HL-60/S4 treated with retinoic acid at 250 ng/mL for 4 days and 3 days (cell line): ENCODE results near the gene NCL.
"Not testable (repeated sequence)": the region's sequence is repeated elsewhere in the genome, so short reads cannot be mapped to it uniquely, and the experiment has no call there.

ENCODE experiments used
- in situ Hi-C: fragments of 300-500 bp; cut with MboI; formaldehyde crosslinking; loops from 2 replicates; pipeline ENCODE4 v1.7.0; 2022; ENCODE audit warnings: low sequenced_read_pairs

The NCL gene

DNA sequence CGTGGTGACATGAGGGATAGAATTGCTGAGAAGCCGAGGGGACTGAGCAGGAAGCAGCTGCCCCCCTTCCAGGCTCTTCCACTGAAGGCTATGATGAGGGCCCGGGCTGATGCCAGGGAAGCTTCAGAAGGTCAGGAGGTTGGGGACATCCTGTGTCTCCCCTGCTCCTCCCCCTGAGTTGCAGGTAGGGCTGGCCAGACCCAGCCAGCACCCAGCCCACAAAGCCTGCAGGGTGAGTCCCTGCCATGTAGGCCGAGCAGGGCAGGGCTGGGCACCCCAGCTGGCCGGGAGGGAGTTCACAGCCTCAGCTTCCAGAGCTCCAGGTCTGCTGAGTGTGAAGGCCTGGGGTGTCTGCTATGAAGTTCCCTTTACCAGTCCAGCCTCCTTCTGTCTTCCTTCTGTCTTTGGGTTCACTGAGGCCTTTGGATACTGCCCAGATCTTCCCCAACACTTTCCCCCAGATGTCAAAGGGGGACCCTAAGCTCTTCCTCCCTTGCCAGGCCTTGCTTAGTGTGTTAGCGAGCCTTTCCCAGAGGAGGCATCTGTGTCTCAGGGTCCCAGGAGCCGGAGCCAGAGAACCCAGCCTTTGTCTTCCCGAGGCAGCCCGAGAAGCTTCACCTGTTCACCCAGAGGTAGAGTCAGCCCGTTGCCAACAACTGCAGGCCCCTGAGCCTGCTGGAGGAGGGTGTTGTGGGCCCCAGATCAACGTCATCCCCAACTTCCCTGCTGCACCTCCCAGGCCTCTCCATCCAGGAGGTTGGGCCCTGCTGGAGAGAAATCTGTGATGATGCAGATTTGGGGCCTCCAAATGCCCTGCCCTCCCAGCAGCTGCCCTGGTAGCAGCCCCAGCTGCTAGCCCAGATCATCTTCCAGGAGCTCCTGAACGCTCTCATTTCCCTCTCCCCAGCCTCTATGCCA is 3.6 kb upstream of the NCL start:
- in situ Hi-C loops = no loop called here

DNA sequence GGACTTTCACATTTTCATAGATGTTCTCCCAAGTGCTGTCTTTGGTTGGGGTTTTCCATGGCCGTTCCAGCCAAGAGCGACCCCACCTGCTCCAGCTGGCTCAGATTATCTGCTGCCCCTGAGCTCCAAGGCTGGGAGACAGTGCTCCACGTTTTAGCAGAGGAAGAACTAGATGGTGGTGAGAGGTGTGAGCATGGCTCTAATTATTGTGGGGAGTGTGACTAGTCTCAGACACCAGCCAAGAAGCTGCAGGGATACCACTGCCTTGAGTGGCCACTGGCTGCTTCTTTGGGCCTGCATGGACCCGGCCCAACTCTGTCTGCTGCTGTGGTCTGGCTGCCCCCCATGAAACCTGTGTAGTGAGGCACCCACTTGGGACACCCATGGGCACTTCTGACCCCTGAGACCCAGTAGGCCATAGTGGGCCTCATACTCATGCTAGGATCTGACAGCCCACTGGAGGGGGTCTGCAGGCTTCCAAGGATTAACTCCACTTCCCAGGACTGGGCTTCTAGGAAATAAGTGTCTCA is 2.8 kb upstream of the NCL start:
- in situ Hi-C loops = no loop called here

DNA sequence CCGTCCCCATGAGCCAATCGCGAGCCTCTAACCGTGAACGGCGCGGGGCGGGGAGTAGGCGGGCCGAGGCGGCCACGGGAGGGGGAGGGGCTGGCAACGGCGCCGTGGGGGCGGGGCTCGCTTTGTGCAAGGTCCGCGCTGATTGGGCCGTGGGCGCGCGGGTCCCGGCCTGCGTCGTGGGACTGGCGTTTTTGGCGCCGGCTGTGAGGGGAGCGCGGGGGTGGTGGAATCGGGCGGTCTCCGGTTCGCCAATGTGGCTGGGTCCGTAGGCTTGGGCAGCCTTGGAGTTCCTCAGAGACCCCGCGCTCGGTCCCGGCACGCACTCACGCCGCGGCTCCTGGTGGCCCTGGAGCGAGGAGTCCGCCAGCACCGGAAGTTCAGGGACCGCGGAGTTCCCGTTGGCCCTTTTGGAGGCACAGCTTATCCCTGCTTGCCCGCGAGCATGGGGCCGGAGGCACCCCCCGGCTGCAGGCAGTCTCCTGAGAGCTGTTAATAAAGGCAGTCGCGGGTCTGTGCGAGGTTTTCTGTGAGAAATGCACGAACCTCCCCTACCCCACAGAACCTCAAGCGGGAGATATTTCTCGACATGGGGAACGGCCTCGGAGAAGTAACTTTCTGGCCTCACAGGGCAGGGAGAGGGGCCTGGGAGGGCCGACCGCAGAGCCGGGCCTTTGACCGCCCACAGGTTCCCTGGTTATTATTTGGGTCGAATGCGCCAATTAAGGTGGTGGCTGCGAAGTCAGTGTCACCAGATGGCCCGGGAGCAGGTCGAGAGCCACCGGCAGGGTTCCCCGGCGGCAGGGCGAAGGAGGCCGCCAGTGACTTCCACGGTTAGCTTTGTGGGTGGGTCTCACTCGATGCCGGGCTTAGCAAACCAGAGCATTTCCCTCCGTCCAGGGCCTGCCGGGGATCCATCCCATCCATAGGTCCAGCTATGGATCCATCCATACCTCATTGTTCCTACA is 574 bp upstream of the NCL start:
- in situ Hi-C loops = no loop called here

DNA sequence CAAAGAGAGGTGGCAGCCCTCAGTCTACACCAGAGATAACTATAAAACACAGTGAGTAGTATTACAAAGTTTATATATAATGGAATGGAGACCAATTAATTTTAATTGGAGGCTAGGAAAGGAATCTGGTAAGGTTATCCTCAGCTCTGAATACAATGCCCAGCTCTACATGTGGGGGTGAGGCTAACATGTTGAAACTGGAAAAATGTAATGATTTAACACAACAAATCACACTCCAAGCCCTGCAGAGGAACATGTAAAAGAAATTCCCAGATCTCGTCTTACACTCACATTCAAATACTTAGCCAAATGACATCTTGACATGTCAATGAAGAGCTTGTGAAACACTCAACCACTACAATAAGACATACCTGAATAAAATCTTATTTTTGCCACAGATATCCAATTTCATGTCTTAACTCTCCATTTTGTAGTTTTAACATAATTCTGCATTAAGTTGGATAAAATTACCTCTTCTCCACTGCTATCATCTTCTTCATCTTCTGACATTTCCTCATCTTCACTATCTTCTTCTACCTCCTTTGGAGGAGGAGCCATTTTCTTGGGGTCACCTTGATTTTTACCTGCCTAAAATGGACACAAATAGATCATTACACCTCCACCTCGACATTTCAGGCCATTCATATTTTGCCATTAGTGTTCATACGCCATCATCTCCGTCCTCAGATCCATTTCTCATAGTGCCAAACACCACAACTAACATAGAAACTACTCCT is 1.4 kb downstream of the NCL start:
- in situ Hi-C loops = no loop called here

DNA sequence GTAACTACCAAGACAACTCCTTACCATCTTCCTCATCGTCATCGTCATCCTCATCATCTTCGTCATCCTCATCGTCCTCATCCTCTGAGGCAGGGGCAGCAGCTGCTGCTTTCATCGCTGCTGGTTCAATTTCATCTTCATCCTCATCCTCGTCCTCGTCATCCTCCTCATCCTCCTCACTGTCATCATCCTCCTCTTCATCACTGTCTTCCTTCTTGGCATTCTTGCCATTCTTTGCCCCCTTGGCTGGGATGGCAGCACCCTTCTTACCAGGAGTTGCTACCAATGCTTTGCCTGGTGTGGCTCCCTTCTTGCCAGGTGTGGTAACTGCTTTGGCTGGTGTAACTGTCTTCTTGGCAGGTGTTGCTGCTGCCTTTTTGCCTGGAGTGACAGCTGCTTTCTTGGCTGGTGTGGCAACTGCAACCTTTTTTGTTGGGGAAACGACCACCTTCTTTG is 2.7 kb downstream of the NCL start:
- in situ Hi-C loops = no loop called here

DNA sequence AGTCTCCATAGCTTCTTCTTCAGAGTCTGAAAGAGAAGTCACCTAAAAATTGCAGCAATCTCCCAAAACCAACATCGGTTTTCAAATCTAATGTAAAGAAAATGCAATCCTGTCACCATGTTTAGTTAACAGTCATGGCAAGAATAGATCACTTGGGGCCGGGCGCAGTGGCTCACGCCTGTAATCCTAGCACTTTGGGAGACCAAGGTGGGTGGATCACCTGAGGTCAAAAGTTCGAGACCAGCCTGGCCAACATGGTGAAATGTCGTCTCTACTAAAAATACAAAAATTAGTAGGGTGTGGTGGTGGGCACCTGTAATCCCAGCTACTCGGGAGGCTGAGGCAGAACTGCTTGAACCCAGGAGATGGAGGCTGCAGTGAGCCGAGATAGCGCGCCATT is 3.4 kb downstream of the NCL start:
- in situ Hi-C loops = not testable (repeated sequence)

DNA sequence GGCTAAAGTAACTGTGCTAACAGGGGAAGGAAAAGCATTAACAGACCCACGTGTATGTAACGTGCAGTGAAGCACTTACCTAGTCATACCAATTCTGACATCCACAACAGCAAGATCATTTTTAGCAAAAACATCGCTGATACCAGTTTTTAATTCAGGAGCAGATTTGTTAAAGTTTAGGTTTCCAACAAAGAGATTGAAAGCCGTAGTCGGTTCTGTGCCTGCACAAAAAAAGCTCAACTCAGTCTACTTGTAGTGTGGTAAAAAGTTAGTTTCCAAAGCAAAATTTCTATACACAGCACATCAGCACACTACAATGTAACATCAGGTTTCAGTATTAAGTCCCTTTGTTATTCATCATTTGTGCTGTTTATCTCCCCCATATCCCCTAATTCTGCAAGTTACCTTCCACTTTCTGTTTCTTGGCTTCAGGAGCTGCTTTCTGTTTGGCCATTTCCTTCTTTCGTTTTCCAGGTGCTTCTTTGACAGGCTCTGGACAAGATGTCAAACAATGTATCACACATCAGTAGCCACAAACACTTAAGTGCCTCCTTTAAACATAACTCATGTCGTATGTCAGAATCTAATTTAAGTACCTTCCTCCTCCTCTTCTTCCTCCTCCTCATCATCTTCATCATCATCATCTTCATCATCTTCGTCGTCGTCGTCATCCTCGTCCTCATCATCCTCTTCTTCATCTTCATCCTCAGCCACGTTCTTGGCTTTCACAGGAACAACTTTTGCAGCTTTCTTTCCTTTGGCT is 4.0 kb downstream of the NCL start:
- in situ Hi-C loops = no loop called here

DNA sequence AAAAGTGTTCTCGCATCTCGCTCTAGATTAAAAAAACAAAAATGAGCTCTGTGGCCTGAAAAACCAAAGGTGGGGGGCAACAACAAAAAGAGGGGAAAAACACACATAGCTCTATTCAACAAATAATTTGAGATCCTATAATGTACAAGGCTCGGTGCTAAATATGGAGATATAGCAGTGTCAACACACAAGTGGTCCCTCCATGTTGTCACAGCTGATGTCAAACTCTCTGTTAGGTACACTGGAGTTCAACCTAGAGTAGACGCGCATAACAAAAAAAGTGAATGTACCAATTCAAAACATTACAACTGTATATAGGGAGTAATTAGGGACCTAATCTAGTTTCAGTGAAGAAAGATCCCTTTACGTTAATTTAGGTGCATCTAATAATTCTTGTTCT is 5.9 kb downstream of the NCL start:
- in situ Hi-C loops = no loop called here

DNA sequence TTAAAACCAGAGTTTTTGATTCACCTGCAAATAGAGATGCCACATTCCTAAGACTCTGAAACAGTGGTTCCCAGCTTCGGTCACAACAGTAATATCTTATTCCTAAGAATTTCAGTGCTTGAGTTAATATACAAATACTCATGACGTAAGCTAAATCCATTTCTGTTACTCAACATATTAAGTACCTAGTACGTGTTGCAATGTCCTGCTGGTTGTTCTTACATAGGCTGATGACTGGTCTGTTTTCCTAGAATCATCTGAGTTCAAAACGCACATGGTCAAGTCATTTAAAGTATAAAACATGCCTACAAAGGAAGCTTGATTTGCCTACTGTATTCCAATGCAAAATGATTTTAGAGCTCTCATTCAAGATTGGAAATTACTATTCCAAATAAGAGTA is 7.2 kb downstream of the NCL start:
- in situ Hi-C loops = no loop called here

DNA sequence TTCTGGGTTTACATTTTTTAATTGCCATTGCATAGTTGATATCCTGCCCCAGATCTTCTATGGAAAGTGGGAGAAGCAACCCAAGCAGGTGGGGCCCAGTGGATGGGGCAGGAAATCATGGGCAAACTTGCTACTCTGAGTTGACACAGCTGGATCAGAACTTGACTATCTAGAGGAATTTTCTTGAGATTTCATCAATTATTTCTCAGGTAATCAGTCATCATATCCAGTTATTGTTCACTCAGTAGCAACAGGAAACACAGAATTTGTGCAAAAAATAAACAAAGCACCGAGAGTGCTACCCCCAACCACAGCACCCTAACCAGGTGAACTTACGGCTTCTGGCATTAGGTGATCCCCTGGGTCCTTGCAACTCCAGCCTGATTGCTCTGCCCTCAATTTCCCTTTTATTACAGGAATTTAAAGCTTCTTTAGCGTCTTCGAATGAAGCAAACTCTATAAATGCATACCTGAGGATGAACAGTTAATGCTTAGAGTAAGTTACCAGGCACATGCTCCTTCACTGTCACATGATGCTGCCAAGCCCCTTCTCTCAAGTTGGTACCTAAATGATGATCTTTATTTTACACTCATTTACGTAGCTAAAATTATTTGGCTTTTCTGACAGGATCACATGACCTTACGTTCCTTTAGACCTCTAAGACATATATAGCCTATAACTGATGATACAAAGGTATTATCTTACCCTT is 7.8 kb downstream of the NCL start:
- in situ Hi-C loops = no loop called here

DNA sequence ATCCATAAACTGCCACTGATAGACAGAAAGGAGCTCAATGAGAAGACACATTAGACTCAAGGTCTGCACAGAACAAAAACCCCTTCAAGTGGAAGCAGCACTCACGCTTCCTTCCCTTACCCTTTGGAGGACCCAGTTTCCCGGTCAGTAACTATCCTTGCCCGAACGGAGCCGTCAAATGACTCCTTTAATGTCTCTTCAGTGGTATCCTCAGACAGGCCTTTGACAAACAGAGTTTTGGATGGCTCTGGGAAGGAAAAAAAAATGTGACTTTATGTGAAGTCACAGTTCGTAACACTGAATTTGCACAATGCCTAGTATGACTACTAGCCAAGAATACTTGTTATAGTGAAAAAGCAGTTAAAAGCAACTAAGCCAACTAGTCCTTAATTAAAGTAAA is 8.4 kb downstream of the NCL start:
- in situ Hi-C loops = no loop called here

DNA sequence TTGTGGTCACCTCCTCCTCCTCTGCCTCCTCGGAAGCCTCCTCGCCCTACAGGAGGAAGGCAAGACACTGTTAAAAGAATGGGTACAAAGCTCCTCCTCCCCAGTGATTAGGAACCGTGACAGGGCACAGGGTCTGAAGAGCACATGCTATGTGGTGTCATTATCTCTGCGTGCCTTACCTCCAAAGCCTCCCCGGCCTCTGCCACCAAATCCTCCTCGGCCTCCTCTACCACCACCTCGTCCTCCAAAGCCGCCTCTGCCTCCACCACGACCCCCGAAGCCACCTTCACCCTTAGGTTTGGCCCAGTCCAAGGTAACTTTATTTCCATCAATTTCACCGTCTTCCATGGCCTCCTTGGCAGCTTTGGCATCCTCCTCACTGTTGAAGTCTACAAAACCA is 9.1 kb downstream of the NCL start:
- in situ Hi-C loops = no loop called here

DNA sequence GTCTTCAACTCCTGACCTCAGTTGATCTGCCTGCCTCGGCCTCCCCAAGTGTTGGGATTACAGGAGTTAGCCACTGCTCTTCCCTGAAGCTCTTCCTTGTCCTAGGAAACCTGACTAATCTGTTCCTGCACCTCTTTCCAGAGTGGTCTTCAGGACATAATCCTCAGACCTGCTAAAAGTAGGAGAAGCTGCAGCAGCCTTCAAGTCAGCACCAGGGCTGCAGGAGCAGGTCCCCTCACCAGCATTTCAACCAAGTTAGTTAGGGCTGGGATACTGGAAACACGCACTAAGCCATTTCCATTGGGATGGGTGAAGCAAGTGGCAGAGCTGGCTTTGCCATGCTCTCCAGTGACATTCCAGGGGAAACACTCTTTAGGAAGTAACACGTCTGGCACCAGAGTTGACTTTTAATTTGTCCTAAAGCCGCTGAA is 9.9 kb downstream of the NCL start:
- in situ Hi-C loops = no loop called here

DNA sequence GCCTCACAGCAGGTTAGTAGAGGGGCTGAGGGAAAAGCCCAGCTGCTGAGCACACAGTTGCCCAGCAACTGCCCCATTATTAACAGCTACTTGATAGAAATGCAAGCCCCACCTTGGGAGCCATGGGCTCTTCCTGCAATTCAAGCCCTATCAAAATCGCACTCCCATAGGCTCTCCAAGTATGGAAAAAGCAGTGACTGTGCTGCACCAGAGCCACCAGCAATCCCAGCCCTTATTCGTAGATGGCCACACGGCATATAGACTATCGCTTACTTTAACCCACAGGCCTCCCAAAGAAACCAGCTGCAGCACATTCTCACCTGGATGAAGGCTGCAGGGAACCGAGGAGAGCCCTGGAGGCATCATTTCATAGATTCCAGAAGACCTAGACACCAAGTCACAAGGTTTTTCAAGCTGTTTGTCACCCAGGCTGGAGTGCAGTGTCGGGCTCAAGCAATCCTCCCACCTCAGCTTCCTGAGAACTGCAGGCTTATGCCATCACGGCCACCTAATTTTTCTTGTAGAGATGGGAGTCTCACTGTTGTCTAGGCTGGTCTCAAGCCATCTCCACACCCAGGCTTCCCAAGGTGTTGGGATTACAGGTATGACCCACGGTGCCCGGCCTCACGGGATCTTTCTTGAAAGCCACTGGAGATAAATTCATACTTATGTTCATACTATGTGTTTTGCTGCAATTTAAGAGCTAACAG is 11.3 kb downstream of the NCL start:
- in situ Hi-C loops = no loop called here

DNA sequence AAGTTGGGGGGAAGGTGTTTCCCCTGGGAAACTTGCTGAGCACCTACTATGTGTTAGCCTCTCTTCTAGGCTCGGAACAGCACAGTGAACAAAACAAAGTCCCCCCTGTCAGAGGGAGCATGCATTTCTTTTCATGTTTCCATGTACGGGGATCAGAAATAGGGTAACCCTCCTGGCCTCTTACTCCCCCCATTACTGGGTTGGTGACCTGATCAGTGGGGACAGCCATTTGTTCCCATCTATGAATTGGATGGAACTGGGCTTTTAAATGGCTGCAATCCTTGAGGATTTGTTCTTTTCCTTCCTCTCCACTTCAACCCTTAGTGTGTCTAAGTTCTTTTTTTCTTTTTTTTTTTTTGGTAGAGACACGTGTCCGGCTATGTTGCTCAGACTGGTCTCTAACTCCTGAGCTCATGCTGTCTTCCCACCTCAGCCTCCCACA is 13.7 kb downstream of the NCL start:
- in situ Hi-C loops = no loop called here

DNA sequence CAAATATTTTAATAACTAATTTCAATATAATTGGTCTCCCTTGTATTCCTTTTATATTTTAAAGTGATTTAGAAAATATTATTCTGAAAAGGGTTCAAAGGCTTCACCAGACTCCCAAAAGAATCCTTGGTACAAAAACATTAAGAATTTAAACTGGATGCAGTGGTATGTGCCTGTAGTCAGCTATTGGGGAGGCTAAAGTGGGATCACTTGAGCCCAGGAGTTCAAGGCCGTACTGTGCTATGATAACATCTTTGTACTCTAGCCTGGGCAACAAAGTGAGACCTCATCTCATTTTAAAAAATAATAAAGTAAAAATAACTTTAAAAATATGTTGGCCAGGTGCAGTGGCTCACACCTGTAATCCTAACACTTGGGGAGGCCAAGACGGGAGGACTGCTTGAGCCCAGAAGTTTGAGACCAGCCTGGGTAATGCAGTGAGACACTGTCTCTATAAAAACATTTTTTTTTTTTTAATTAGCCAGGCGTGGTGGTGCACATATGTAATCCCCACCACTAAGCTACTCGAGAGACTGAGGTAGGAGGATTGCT is 14.7 kb downstream of the NCL start:
- in situ Hi-C loops = loop anchor here (25.0 kb wide), 1 partner anchor 337 kb away; no protein-coding TSS in a partner anchor

DNA sequence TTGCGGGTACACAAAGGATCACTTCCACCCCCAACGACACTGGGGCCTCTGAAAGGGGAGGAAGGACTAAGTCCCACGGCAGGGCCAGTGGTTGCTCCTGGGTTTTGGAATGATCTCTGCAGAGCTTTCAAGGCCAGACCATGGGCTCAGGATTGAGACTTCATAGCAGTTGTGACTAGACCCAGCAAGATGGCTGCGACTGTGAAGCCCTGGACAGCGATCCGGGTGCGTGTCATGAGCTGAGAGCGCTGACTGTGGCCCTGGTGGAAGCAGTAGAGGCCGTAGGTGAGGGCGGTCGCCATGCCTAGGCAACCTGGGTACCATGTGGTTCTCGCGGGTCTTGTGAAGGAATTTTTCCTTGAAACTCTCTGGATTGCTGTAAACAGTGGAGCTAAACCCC is 27.3 kb downstream of the NCL start:
- in situ Hi-C loops = loop anchor here (25.0 kb wide), 1 partner anchor 325 kb away; no protein-coding TSS in a partner anchor

DNA sequence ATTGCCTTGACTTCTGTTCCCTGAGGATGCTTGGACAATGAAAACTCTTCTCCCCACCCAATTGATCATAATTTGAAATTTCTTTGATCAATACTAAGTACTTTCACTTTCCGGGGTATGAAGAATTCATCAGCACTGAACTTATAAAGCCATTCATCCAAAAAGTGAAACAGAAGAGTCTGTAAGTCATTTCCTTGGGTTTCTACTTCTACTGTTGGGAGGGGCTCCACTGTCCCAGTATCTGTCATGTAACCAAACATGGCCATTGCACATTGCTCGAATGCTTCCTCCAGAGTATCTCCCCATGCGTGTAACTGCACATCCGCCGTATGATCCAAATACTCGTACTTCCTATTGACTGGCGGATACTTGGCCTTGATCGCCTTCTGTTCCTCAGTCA is 30.3 kb downstream of the NCL start:
- in situ Hi-C loops = loop anchor here (25.0 kb wide), 1 partner anchor 322 kb away; no protein-coding TSS in a partner anchor
